RKO (cell line): ENCODE results near the gene ARHGAP6.

Experiments
- DNase-seq: peaks from one replicate; pipeline ENCODE4 v3.0.0-alpha.2; 2016; ENCODE audit warnings: low spot score

ARHGAP6 gene

DNA sequence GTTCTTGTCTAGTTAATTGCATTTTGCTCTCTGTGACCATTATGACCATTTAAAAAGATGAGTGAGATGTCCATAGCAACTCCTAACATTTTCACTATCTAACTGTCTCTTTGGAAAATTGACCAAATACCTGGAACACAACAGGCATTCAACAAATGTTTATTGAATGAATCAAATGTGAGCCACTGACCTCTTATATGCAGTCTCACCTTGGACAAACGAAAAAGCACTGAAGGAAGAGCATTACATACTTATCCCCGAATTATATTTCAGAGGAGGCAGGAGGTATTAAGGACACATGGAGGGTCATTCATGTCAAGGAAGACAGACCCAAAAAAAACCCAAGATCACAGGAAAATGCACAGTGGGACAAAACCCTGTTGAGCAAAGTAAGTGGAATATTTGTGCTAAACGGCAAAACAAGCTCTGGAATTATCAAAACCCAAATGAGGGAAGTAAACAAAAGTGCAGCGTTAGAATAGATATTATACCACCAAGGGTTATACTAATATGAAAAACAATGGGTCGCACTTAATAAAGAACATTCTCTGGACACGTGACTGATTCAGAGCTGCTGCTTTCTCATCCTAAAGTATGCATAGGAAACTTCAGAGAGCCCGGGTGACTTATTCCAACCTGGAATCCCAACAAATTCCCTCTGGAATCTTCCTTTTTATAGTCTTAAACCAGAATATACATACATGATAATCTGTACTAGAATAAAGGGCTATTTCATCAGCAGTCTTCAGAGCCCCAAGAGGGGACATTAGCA, 240.6 kb downstream of the ARHGAP6 start:
- no peak for DNase-seq

DNA sequence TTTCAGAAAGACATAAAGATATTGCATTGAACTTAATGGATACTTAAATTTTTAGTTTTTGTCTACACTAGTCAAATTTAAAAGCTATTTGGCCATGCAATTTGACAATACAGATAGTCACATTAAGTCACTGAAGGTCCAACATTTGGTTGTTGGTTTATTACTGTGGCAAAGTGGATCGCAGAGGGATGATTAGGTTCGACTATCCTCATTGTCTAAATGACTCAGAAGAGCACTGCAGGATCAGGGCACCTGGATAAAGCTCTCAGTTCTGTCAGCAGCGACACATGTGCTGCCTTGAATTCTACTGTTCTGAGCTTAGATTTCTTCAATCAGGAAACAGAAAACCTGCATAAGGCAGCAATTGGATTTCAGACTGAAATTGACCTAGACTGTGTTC, 241.8 kb downstream of the ARHGAP6 start:
- DNase-seq = no peak

DNA sequence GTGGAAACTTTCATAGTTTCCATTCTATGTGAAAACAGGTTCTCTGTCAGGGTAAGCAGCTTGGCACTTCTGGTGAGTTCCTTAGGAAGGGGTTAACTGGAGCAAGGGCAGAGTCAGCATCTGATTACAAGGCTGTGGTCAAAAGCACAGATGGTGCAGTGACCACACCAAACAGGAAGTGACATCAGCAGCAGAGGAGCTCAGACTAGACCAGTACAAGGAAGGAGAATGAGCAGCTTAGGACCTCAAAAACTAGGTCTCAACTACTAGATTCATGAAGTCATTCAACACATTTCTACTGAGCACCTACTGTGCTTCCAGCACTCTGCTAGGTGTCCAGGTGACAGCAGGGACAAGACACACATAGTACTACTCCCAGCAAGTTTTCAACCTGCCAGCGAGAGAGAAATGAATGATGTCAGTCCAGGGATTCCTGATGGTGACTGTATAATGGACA, 242.3 kb downstream of the ARHGAP6 start:
- DNase-seq = peak; percentile 57

DNA sequence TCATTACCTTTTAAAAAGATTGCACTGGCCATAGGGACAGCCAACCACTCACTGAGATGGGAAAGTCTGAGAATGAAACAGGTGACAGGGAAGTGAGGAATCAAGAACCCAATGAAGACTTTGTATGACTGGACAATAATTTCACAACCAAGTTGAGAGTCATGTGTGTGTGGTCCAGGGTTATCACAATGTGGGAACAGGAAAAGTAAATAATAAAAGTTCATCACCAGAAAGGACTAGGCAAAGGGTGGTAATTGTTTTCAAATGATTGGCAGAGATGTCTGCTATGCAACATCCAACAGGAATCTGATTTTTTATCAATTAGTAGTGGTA, 243.2 kb downstream of the ARHGAP6 start:
- no peak for DNase-seq

DNA sequence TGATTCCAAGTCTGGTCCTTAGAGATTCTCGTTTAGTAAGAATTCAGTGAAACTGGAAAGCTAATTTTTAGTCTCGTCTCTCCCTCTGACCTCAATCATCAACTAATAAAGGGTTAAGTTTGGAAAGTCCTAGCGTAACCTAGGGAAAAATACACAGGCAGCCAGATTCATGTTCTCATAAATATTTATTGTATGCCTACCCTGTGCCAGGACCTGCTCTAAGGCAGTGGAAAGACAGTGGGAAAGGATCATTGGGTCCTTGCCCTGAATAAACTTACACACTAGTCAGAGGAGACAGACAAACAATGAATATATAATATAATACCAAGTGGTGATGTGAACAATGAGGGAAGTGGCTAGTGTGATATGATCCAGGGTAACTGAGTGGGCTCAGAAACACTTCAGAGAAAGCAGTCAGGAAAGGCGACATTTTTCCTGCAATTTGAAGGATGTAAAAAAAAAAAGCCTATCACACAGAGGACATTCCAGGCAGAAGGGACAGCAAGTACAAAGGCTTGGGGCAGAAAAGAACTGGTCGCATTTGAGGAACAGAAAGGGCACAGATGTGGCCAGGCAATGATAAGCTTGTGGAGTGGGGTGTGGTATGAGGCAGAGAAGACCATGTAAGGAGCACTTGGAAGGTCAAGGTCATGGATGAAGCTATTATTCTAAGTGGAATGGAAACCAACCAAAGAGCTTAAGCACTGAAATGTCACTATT, 243.8 kb downstream of the ARHGAP6 start:
- no peak for DNase-seq

DNA sequence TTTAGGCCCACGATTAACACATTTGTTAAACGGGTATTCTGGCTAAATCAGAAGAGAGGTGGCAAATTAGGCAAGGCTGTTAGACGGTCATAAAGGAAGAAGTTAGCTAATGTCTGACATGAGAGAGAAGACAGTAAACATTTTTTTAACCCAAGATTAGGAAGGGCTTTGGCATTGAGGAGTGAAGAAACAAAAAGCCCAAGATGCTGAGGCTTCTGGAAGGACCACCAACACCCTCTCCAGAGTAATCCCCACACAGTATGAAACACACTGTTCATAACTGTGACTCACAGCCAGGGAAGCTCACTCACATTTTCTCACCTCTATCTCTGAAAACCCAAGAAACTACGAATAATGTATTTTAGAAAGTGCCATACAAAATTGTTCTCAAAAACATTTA, 244.9 kb downstream of the ARHGAP6 start:
- DNase-seq = no peak

DNA sequence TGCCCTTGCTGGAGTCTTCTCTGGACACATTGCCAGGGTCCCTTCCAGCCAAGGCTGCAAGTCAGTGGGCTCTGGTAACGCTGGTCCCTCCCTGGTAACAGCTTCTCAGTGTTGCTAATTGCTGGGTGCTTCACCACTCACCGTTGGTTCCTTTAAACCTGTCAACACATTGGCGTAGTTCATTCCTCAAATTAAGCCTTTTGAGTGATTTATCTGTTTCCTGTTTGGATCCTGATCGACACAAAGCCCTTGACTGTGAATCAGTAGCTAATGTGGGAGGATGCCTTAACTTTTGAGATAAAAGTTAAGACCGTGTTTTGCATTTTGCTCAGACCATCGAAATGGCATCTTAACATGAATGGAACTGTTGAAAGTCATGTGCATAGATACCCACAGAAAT, 246.6 kb downstream of the ARHGAP6 start:
- no peak for DNase-seq

DNA sequence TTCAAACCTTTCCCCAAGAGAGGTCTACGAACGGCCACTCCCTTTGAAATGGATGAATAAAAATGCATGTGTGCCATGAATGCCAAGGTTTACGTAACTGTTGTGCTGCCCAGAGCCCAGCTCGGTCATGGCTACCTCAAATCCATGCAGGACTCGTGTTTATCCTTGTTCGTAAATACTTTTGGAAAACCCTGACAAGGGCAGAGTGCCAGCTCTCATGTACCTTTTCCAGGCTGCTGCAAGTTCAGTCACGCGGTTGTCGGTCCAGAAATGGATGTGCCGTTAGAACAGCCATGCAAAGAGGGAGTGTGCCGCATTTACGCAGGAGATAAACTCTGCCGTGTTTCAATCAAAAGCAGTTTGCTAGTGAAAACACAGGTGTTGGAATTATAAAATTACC, 249.1 kb downstream of the ARHGAP6 start:
- DNase-seq = no peak

DNA sequence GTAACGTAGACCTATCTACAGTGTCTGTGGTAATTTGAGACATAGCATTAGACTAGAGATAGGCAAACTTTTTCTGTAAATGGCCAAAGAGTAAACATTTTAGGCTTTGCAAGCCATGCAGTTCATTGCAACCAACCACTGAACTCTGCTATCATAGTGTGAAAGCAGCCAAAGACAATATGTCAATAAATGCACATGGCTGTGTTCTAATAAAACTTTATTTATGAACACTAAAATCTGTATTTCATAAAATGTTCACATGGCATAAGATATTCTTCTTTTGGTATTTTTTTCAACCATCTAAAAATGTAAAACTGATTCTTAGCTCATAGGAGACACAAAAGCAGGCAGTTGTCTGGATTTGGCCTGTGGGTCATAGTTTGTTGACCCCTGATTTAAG, 251.6 kb downstream of the ARHGAP6 start:
- DNase-seq = no peak

DNA sequence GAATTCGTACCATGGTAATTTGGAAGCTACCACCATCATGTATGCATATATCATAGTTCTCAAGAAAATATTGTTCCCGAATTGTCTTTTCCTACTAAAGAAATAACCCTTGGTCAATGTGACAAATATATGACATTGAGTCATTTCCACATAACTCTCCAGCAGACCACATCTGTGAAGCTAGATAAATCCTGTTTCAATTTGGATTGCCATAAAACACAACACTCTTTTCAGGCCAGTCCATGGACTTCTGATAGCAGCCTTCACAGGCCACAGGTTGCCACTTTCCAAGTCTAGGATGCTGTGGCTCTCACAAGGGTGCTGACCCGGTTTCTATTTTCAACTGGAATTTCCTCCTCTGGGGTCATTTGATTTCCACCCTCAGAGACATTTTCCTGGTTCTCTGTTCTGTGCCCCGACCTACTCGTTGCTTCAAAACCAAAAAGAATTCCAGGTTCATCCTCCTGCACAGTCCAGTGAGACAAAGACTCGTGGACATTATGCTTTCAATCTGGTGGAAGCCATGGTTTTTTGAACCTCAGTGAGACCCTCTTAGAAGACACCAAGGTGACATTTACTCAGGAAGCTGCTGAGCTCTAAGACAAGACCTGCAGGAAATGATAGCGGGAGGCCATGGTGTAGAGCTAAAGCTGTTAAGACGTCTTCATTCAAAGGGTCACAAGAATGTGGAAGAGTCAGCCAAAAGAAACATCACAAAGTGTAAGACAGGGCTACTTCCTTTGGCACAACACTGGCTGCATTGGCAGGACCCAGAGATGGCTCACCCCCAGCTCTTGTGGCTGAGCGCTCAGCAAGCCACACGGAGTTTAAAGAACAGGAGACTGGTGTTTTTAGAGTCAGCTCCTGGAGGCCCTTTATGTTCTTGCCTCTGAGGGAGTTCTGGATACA, 252.8 kb downstream of the ARHGAP6 start:
- DNase-seq = no peak

DNA sequence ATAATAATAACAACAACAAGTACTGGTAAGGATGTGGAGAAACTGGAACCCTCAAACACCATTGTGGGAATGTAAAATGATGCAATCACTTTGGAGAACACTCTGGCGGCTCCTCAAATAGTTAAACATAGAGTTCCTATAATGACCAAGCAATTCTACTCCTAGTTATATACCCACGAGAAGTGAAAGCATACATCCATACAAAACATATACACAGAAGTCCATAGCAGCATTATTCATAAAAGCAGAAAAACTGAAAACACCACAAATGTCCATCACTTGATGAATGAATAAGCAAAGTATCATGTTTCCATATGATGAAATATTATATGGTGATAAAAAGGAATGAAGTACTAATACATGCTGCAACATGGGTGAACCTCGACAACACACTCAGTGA, 255.8 kb downstream of the ARHGAP6 start:
- no peak for DNase-seq

DNA sequence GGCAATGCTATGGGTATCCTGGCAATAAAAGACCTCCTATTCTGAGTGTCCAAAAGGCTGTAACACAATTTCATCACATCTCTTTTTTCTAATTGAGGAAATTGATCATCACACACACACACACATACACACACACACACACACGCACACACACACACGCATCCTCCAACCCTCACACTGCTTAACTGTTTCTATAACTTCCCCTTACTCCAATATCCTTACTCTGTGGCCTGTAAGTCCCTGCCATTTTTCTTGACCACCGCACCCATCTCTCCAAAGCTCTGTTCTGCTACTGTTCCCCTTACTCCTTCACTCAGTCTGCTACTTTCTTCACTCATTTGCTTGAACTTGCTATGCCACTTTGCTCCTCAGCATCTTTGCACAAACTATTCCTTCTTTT, 256.9 kb downstream of the ARHGAP6 start:
- no peak for DNase-seq

DNA sequence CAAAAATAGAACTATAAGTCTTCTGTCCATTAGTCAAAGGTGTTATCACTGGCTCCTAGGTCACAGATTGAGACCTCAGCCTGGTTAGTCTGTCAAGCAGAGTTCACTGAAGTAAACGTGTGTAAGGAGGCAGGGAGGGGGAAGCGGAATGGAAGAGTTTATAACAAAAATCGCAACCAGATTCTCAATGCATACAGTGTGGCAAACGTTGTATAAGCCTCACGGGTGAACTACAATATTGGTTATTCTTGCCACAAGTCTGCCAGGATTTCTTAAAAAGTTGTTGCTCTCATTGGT, 257.7 kb downstream of the ARHGAP6 start:
- no peak for DNase-seq

DNA sequence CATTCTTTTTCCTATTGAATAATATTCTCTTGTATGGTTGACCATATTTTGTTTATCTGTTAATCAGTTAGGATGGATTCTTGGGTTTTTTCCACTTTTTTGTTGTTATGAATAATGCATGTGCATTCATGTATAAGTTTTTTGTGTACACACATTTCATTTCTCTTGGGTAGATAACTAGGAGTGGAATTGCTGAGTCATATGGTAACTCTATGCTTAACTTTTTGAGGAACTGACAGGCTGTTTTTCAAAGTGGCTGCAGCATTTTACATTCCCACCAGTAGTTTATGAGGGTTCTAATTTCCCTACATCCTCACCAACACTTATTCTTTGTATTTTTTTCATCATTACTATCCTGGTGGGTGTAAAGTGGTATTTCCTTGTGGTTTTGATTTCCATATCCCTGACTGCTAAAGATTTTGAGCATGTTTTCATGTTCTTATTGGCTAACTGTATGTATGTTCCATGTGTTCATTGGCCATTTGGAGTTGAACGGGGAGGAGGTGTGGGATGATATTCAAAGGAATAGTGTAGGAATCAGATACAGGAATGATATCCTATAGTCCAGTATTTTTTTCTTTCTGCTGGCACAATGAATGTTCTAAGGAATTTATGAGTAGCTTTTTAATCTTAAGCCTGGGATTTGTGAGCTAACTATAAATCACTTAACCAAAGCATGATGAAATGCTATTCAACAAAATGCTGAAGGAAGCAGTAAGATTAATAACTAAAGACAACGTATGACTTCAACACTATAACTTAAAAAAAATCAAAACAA, 258.2 kb downstream of the ARHGAP6 start:
- no peak for DNase-seq

DNA sequence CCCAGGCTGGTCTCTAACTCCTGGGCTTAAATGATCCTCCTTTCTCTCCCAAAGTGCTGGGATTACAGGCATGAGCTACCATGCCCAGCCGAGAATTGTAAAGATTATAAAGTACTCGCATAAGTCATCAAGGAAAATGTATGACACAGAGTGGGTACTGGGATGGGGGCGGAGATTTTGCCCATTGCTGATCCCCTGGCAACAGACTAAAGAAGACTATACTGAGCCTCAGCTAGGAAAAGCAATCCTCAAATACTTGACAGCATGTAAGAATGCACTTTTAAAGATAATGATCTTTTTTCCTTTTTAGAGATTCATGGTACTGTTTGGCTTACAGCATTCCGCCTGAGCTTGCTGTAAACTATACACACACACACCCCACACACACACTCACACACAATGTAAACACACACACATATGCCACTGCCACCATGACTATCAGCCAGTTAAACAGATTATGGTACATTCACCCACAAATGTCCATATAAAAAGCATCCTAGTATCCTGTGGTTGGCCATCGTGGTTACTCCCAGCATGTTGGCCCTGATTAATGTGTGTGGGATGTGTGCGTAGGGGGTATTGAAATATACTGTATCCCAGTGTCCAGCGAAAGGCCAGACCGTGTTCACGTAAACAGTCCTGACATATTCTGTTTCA, 259.5 kb downstream of the ARHGAP6 start:
- DNase-seq = no peak

DNA sequence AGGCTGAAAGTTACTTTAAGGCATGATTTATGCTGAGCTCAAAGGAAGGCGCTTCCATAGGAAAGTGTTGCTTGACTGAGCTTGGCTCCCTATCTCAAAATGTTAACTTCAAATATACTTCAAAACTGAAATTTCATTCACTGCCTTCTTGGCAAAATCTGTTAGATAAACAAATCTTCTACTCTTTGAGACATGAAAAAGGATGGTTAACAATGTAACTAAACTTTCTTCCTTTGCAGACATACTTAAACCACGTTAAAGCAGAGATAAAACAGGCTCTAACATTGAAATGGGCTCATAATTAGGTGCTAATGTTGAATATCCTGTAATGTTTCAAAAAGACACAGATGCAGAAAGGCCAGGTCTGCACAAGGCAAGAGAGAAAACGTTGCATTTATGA, 262.1 kb downstream of the ARHGAP6 start:
- no peak for DNase-seq

DNA sequence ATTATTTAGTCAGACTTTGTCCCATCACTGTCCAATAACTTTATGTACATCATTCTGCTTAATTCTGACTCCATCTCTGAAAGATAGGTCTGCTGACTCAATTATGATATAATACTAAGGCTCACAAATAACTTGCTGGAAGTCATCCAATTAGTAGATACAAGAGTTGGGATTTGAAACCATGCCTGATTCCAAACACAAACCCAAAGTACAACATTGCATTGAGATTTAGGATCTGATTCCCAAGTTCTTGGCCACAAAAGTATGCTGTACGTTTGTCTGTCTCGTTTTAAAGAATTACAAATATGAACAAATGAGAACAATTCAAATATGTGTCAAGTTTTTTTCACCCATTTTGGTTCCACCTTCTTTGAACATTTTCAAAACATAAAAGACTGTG, 263.8 kb downstream of the ARHGAP6 start:
- DNase-seq = no peak

DNA sequence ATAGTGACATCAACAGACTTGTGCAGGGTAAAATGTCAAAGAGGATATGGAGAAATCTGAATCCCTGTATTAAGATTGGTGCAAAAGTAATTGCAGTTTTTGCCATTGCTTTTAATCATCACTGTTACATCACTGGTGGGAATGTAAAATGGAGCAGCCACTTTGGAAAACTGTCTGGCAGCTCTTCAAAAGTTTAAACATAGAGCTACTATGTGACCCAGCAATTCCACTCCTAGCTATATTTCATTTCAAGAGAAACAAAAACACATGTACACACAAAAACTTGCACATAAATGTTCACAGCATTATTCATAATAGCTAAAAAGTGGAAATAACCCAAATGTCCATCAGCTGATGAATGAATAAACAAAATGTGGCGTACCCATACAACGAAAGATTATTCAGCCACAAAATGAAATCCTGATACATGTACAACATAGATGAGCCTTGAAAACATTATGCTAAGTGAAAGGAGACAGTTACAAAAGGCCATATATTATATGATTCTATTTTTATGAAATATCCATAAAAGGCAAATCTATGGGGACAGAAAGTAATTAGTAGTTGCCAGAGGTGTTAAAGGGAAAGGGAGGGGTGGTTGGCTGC, 266.1 kb downstream of the ARHGAP6 start:
- no peak for DNase-seq

DNA sequence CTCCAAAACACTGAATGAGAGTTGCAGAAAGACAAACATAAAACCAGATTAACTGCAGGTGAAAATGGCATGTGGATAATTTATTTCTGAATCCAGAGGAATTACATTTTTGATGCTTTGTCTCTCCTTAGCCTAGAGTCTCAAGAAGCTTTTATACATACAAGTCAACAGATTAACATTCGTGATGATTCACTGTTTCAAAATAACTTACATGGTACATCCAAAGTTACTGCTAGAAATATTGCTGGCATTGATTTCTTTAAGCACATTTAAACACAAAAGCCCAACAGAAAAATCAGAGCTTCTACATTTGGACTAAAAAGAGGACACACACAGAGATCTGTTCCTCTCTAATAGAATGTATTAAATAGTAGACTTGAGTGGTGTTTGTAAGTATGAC, 266.9 kb downstream of the ARHGAP6 start:
- DNase-seq = no peak

DNA sequence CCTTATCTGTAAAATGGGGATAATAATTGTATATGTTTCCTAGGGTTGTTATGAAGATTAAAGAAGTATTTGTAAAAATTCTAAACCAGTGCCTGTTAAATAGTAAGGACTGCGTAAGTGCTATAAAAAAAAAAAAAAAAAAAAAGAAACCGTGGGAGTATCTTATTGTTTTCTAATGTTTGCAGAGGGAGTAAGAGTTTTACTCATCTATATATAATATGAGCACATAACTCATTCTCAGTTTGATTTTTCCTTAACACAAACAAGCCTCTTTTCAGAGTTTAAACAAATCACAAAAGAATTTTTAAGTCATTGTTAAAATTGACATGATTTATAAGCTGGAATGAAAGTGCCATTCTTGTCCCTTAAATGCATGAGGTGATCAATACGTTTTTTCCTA, 267.6 kb downstream of the ARHGAP6 start:
- no peak for DNase-seq

DNA sequence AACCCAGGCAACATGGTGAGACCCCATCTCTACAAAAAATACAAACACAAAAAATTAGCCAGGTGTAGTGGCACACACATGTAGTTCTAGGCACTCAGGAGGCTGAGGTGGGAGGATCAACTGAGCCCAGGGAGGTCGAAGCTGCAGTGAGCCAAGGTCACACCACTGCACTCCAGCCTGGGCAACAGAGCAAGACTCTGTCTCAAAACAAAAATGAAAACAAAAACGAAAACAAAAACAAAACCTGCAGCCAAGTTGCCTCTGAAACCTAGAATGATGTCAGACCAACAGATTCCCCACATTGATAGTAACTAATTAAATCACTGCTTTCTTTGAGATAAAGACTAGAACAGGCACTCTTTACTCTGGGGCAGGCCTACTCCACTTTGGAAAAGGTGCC, 268.0 kb downstream of the ARHGAP6 start:
- no peak for DNase-seq
